Trophoblast cell (in vitro differentiated cells and primary cell): Measurements from ENCODE around the gene PGBD5.

Experiments
- DNase-seq, 2 donors: peaks; one replicate each; pipeline ENCODE4 v3.0.0-alpha.2; 2016
- H2AFZ ChIP-seq: 2 replicates; pipeline ENCODE4 v1.6.1; 2013; ENCODE audit warnings: low read length, moderate library complexity, mild to moderate bottlenecking; ENCODE audit not compliant: insufficient read depth, poor library complexity
- H2AK5ac ChIP-seq: 2 replicates; pipeline ENCODE4 v1.6.1; 2013; ENCODE audit warnings: mild to moderate bottlenecking, low read length
- H2BK120ac ChIP-seq: 2 replicates; pipeline ENCODE4 v1.6.1; 2013; ENCODE audit warnings: low read length, mild to moderate bottlenecking, moderate library complexity; ENCODE audit not compliant: insufficient read depth, poor library complexity
- H2BK12ac ChIP-seq: 2 replicates; pipeline ENCODE4 v1.6.1; 2013; ENCODE audit warnings: mild to moderate bottlenecking, low read length, moderate library complexity
- H2BK5ac ChIP-seq: 2 replicates; pipeline ENCODE4 v1.6.1; 2013; ENCODE audit warnings: low read length, low read depth, moderate library complexity, mild to moderate bottlenecking; ENCODE audit not compliant: poor library complexity
- H3K14ac ChIP-seq: 2 replicates; pipeline ENCODE4 v1.6.1; 2013; ENCODE audit warnings: mild to moderate bottlenecking, low read length
- H3K18ac ChIP-seq: 2 replicates; pipeline ENCODE4 v1.6.1; 2013; ENCODE audit warnings: mild to moderate bottlenecking, low read length
- H3K23ac ChIP-seq: 2 replicates; pipeline ENCODE4 v1.6.1; 2013; ENCODE audit warnings: low read length
- H3K27ac ChIP-seq: 2 replicates; pipeline ENCODE4 v1.5.1; 2013; ENCODE audit warnings: low read depth, mild to moderate bottlenecking, inconsistent platforms, low read length, moderate library complexity
- H3K27me3 ChIP-seq: 2 replicates; pipeline ENCODE4 v1.6.1; 2013; ENCODE audit warnings: inconsistent platforms, mild to moderate bottlenecking, low read length, moderate library complexity; ENCODE audit not compliant: insufficient read depth
- H3K36me3 ChIP-seq, 2 experiments: 1 replicate in 1 of 2; 2 replicates in 1 of 2; pipeline ENCODE4 v1.6.1; 2013; ENCODE audit warnings: low read length in 2 of 2, mild to moderate bottlenecking in 2 of 2, moderate library complexity in 1 of 2; ENCODE audit not compliant: insufficient read depth in 2 of 2, control insufficient read depth in 1 of 2
- H3K4ac ChIP-seq: 2 replicates; pipeline ENCODE4 v1.6.1; 2013; ENCODE audit warnings: low read depth, mild to moderate bottlenecking, low read length, moderate library complexity
- H3K4me1 ChIP-seq, 2 experiments: 1 replicate in 1 of 2; 2 replicates in 1 of 2; pipeline ENCODE4 v1.6.1; 2013; ENCODE audit warnings: low read length in 2 of 2, mild to moderate bottlenecking in 2 of 2, moderate library complexity in 1 of 2; ENCODE audit not compliant: insufficient read depth in 2 of 2, control insufficient read depth in 1 of 2
- H3K4me2 ChIP-seq: 2 replicates; pipeline ENCODE4 v1.6.1; 2013; ENCODE audit warnings: inconsistent platforms, mild to moderate bottlenecking, low read length, moderate library complexity
- H3K4me3 ChIP-seq: 2 replicates; pipeline ENCODE4 v1.5.1; 2013; ENCODE audit warnings: mild to moderate bottlenecking, low read depth, low read length, inconsistent platforms
- H3K79me1 ChIP-seq: one replicate; pipeline ENCODE4 v1.6.1; 2013; ENCODE audit warnings: low read length
- H3K79me2 ChIP-seq: 2 replicates; pipeline ENCODE4 v1.6.1; 2013; ENCODE audit warnings: low read length, mild to moderate bottlenecking; ENCODE audit not compliant: control insufficient read depth, insufficient read depth, poor library complexity
- H3K9ac ChIP-seq: 2 replicates; pipeline ENCODE4 v1.6.1; 2013; ENCODE audit warnings: mild to moderate bottlenecking, low read length
- H3K9me3 ChIP-seq: 2 replicates; pipeline ENCODE4 v1.6.1; 2013; ENCODE audit warnings: low read depth, mild to moderate bottlenecking, control low read depth, inconsistent platforms, low read length; ENCODE audit not compliant: insufficient read depth
- H4K12ac ChIP-seq: 2 replicates; pipeline ENCODE4 v1.6.1; 2013; ENCODE audit warnings: low read depth, mild to moderate bottlenecking, low read length, moderate library complexity
- H4K8ac ChIP-seq: 2 replicates; pipeline ENCODE4 v1.6.1; 2013; ENCODE audit warnings: low read depth, mild to moderate bottlenecking, low read length, moderate library complexity
- H4K91ac ChIP-seq: one replicate; pipeline ENCODE4 v1.6.1; 2013; ENCODE audit warnings: low read depth, mild to moderate bottlenecking, low read length, moderate library complexity
- WGBS: extraction: QIAGEN DNeasy Blood & Tissue Kit; methylation state at CpG from one replicate; pipeline ENCODE4 v1.1.7; 2013; ENCODE audit warnings: missing lambda C conversion rate; ENCODE audit not compliant: insufficient read length, insufficient coverage; ENCODE audit errors: extremely low coverage; 5-methylcytosine and 5-hydroxymethylcytosine counted together

Gene PGBD5

GRCh38 chr1:230356869-230357794 is 69.0 kb downstream of the PGBD5 start:
- Histone ChIP-seq H3K23ac (no peak overlapping the region), H4K12ac (no peak overlapping the region), H3K27ac (no peak overlapping the region), H2BK5ac (no peak overlapping the region), H3K79me1 (no peaks in the 10 kb centered on the region), H2BK12ac (no peak overlapping the region), H2AK5ac (no peak overlapping the region), H3K27me3 (no peaks in the 10 kb centered on the region), H3K4me1 (peaks cover 3 to 4% of the 10 kb centered on the region in 2 experiments), H3K14ac (no peak overlapping the region), H2BK120ac (no peak overlapping the region), H3K9ac (no peak overlapping the region), H4K91ac (no peak overlapping the region), H3K36me3 (no peaks in the 10 kb centered on the region), H4K8ac (no peak overlapping the region), H3K4me2 (no peak overlapping the region), H3K9me3 (peaks cover 2% of the 10 kb centered on the region), H3K4me3 (no peak overlapping the region), H2AFZ (no peak overlapping the region), H3K79me2 (no peaks in the 10 kb centered on the region), H3K4ac (no peak overlapping the region), H3K18ac (no peak overlapping the region)
- no peak for DNase-seq
- WGBS, result no CpG with 5 or more reads among the region's 47 CpGs

DNA sequence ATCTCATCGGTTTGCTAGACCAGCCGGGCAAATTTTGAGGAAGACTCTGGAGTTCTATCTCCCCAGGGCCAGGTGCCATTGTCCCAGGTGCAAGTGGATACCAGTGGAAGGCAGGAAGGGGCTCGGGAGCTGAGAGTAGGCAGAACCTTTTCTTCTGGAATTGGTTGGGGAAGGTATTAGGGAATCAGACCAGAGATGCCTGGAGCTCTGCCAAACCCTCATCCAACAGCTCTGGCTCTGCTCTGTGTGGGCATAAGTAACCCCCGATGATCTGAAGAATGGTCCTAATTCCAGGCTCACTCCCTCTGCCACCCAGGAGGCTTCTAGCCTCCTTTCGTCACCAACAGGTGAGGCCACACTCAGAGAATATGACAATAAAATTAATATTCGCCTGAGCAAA is 69.9 kb downstream of the PGBD5 start:
- H2AFZ ChIP-seq, result no peak overlapping the region
- no peak overlapping the region for H3K14ac ChIP-seq
- no peak overlapping the region for H3K4me3 ChIP-seq
- H3K27me3 ChIP-seq, result no peaks in the 10 kb centered on the region
- H3K79me2 ChIP-seq, result no peaks in the 10 kb centered on the region
- H4K8ac ChIP-seq, result no peak overlapping the region
- H2BK120ac ChIP-seq, result no peak overlapping the region
- no peak overlapping the region for H3K27ac ChIP-seq
- H2AK5ac ChIP-seq, result no peak overlapping the region
- WGBS, result no CpG with 5 or more reads among the region's 6 CpGs
- no peak overlapping the region for H3K4ac ChIP-seq
- no peak overlapping the region for H4K12ac ChIP-seq
- no peak overlapping the region for H3K4me2 ChIP-seq
- no peak for DNase-seq
- H3K9ac ChIP-seq, result no peak overlapping the region
- no peak overlapping the region for H3K23ac ChIP-seq
- no peak overlapping the region for H2BK5ac ChIP-seq
- H3K36me3 ChIP-seq, result no peaks in the 10 kb centered on the region
- H4K91ac ChIP-seq, result no peak overlapping the region
- no peak overlapping the region for H3K18ac ChIP-seq
- H3K79me1 ChIP-seq, result no peaks in the 10 kb centered on the region
- H3K9me3 ChIP-seq, result peaks cover 2% of the 10 kb centered on the region
- H3K4me1 ChIP-seq, result no peaks in the 10 kb centered on the region
- no peak overlapping the region for H2BK12ac ChIP-seq

GRCh38 chr1:230355594-230355993 is 70.5 kb downstream of the PGBD5 start:
- Histone ChIP-seq H3K4me2 (no peak overlapping the region), H3K9ac (no peak overlapping the region), H3K27ac (no peak overlapping the region), H3K14ac (no peak overlapping the region), H2AK5ac (no peak overlapping the region), H3K9me3 (no peaks in the 10 kb centered on the region), H3K36me3 (no peaks in the 10 kb centered on the region), H3K23ac (no peak overlapping the region), H3K79me1 (no peaks in the 10 kb centered on the region), H3K18ac (no peak overlapping the region), H2BK5ac (no peak overlapping the region), H4K91ac (no peak overlapping the region), H3K4me3 (no peak overlapping the region), H3K27me3 (no peaks in the 10 kb centered on the region), H4K8ac (no peak overlapping the region), H2AFZ (no peak overlapping the region), H3K4me1 (no peaks in the 10 kb centered on the region), H3K79me2 (no peaks in the 10 kb centered on the region), H2BK120ac (no peak overlapping the region), H3K4ac (no peak overlapping the region), H2BK12ac (no peak overlapping the region), H4K12ac (no peak overlapping the region)
- DNase-seq, result no peak
- no CpG with 5 or more reads among the region's 10 CpGs for WGBS

DNA sequence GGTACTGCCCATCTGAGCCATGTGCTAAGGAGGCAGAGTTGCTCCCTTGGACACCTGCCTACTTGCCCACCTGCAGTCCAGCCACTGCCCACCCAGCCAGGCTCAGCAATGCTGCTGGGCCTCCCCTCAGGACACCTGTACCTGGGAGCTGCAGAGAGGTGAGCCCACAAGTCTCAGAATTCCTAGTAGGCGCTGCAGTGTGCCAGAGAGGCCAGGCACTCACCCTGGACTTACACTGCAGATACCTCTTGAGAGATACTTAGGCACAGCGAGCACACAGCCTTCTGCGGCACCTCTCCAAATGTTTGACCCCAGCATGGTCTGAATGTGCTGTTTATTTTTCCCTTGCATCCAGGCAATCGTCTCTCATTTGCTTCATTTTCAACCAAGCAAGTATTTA is 71.0 kb downstream of the PGBD5 start:
- Histone ChIP-seq H3K27ac (no peak overlapping the region), H3K23ac (no peak overlapping the region)
- no CpG with 5 or more reads among the region's 4 CpGs for WGBS

More for the DNA sequence above, 71.0 kb downstream of the PGBD5 start:
- Histone ChIP-seq H4K91ac (no peak overlapping the region), H3K9me3 (no peaks in the 10 kb centered on the region), H2BK120ac (no peak overlapping the region), H3K79me2 (no peaks in the 10 kb centered on the region), H2BK5ac (no peak overlapping the region), H3K79me1 (no peaks in the 10 kb centered on the region), H3K4me1 (no peaks in the 10 kb centered on the region), H4K8ac (no peak overlapping the region), H3K4ac (no peak overlapping the region), H3K4me2 (no peak overlapping the region), H4K12ac (no peak overlapping the region), H3K4me3 (no peak overlapping the region), H2BK12ac (no peak overlapping the region), H3K14ac (no peak overlapping the region), H2AFZ (no peak overlapping the region), H2AK5ac (no peak overlapping the region), H3K36me3 (no peaks in the 10 kb centered on the region), H3K18ac (no peak overlapping the region), H3K27me3 (no peaks in the 10 kb centered on the region), H3K9ac (no peak overlapping the region)
- no peak for DNase-seq
